A673 (cell line): ENCODE measurements around the gene NLGN1. TPM values are rescaled to one million over a fixed set of nuclear protein-coding genes. Genes with fewer than 3 reads are reported as not detected.

ENCODE experiments used
- BruUV-seq: library from RNA; stranded (reverse); fragments of 400-500 nt; replicated peaks from 2 replicates; lab custom pipeline; 2021; lab: Mats Ljungman, UMichigan
- CTCF ChIA-PET: fragments of 300-600 bp; sonication (Branson Sonifier 250); formaldehyde crosslinking; loops from one replicate; lab custom pipeline; 2022; ENCODE audit warnings: antibody characterized with exemption; lab: Charles Lee
- POLR2A ChIA-PET: fragments of 300-600 bp; sonication (Branson Sonifier 250); formaldehyde crosslinking; loops from one replicate; lab custom pipeline; 2022; ENCODE audit warnings: antibody characterized with exemption; ENCODE audit not compliant: low non-redundant PET; lab: Charles Lee
- DNase-seq: peaks from one replicate; pipeline ENCODE4 v3.0.0-alpha.2; 2015; ENCODE audit warnings: low spot score
- H3K27ac ChIP-seq: fragments of 200-600 bp; sonication (generic); 2 replicates; pipeline ENCODE4 v1.5.1; 2016; ENCODE audit warnings: mixed run types, low read depth, mild to moderate bottlenecking, mixed read lengths, antibody characterized with exemption, low read length; ENCODE audit not compliant: poor library complexity, severe bottlenecking
- H3K27me3 ChIP-seq: fragments of 200-600 bp; sonication (generic); replicated peaks from 2 replicates; pipeline ENCODE4 v1.6.1; 2017; ENCODE audit warnings: mixed run types, low read depth, mild to moderate bottlenecking, mixed read lengths, antibody characterized with exemption, low read length; ENCODE audit not compliant: insufficient read depth, poor library complexity
- H3K36me3 ChIP-seq: fragments of 200-600 bp; sonication (generic); 2 replicates; pipeline ENCODE4 v1.6.1; 2016; ENCODE audit warnings: mixed run types, mild to moderate bottlenecking, mixed read lengths, antibody characterized with exemption, low read length; ENCODE audit not compliant: insufficient read depth, poor library complexity, severe bottlenecking
- H3K4me1 ChIP-seq: fragments of 200-600 bp; sonication (generic); 2 replicates; pipeline ENCODE4 v1.6.1; 2017; ENCODE audit warnings: mixed run types, mild to moderate bottlenecking, mixed read lengths, antibody characterized with exemption, low read length; ENCODE audit not compliant: insufficient read depth, poor library complexity, severe bottlenecking
- H3K4me3 ChIP-seq: fragments of 200-600 bp; sonication (generic); 2 replicates; pipeline ENCODE4 v1.5.1; 2016; ENCODE audit warnings: low read depth, mixed run types, mild to moderate bottlenecking, mixed read lengths, low read length; ENCODE audit not compliant: poor library complexity, severe bottlenecking
- H3K9me3 ChIP-seq: fragments of 200-600 bp; sonication (generic); 2 replicates; pipeline ENCODE4 v1.6.1; 2016; ENCODE audit warnings: mixed run types, low read depth, mild to moderate bottlenecking, mixed read lengths, antibody characterized with exemption, low read length; ENCODE audit not compliant: poor library complexity, severe bottlenecking
- EZH2 ChIP-seq: fragments of 200-600 bp; sonication (generic); IDR thresholded peaks from 2 replicates; pipeline ENCODE4 v1.6.1; 2017; ENCODE audit warnings: borderline replicate concordance, low read depth, mild to moderate bottlenecking, mixed read lengths, antibody characterized with exemption, low read length; ENCODE audit not compliant: poor library complexity, severe bottlenecking
- intact Hi-C: fragments of 100-400 bp; cut with micrococcal nuclease; formaldehyde crosslinking; loops from one replicate; pipeline ENCODE4 v1.10.0; 2022; ENCODE audit not compliant: unreplicated experiment
- total RNA-seq: library from RNA; stranded (reverse); gene quantifications from 2 replicates; pipeline ENCODE4 v1.2.3, GENCODE V29; 2021
- TF ChIP-seq, protein P1 (sequence below): fragments of 300-800, 200-600 bp; sonication (generic); conservative IDR thresholded peaks from 2 replicates; pipeline ENCODE4 v1.5.1; 2017; ENCODE audit warnings: low read depth, mild to moderate bottlenecking, antibody characterized with exemption, low read length, moderate library complexity, mixed read lengths

Gene NLGN1
- total RNA-seq, 1 experiment from 2014 or later = 0.39 TPM

DNA sequence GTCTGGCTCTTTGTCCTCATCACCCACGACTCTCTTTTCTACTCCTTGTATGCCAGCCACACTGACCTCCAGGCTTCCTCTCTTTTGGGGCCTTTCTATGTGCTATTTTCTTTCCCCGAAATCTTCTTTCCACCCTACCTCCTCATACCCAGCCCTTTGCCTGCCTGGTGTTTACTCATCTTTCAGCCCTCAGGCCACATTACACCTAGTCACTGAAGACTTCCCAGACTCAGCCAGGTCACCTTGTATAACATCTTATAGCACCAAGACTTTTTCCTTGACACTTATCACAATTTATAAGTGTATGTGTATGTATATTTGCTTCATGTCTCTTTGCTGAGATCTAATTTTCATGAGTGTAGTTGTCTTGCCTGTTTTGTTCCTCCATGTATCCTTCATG lies 396.4 kb downstream of the NLGN1 start:
- Histone ChIP-seq H3K4me1 (no peaks in the 10 kb centered on the region), H3K36me3 (no peaks in the 10 kb centered on the region), H3K27ac (no peak overlapping the region), H3K4me3 (no peak overlapping the region), H3K9me3 (no peaks in the 10 kb centered on the region), H3K27me3 (no peaks in the 10 kb centered on the region)
- no peak for DNase-seq
- no peak for TF ChIP-seq EZH2
- POLR2A ChIA-PET = no interaction called here
- intact Hi-C loops = no loop called here
- no TSS peak for BruUV-seq
- CTCF ChIA-PET = no interaction called here

DNA sequence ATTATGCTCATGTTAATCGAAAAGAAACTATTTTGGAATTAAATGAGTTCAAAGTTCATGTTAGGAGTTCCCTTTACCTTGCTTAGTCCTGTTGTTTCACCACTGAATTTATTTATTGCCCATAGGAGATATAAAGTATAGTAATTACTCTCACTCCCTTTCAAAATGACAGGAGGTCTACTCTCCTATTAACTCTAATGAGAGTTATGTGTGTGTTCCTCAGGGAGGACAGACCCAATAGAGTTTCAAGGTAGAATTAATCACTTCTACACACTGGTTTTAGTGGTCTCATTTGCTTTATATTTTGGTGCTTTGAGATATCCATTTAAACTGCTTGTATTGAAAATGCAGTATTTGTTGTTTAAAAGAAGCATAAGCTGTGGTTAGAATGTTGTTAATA lies 398.9 kb downstream of the NLGN1 start:
- Histone ChIP-seq H3K36me3 (no peaks in the 10 kb centered on the region), H3K4me3 (no peak overlapping the region), H3K9me3 (no peaks in the 10 kb centered on the region), H3K4me1 (no peaks in the 10 kb centered on the region), H3K27me3 (no peaks in the 10 kb centered on the region), H3K27ac (no peak overlapping the region)
- ChIA-PET POLR2A (no interaction called here), CTCF (no interaction called here)
- intact Hi-C loops = no loop called here
- DNase-seq = no peak
- no peak for TF ChIP-seq EZH2
- TF ChIP-seq, protein P1, sequence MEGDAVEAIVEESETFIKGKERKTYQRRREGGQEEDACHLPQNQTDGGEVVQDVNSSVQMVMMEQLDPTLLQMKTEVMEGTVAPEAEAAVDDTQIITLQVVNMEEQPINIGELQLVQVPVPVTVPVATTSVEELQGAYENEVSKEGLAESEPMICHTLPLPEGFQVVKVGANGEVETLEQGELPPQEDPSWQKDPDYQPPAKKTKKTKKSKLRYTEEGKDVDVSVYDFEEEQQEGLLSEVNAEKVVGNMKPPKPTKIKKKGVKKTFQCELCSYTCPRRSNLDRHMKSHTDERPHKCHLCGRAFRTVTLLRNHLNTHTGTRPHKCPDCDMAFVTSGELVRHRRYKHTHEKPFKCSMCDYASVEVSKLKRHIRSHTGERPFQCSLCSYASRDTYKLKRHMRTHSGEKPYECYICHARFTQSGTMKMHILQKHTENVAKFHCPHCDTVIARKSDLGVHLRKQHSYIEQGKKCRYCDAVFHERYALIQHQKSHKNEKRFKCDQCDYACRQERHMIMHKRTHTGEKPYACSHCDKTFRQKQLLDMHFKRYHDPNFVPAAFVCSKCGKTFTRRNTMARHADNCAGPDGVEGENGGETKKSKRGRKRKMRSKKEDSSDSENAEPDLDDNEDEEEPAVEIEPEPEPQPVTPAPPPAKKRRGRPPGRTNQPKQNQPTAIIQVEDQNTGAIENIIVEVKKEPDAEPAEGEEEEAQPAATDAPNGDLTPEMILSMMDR = no peak
- no TSS peak for BruUV-seq

DNA sequence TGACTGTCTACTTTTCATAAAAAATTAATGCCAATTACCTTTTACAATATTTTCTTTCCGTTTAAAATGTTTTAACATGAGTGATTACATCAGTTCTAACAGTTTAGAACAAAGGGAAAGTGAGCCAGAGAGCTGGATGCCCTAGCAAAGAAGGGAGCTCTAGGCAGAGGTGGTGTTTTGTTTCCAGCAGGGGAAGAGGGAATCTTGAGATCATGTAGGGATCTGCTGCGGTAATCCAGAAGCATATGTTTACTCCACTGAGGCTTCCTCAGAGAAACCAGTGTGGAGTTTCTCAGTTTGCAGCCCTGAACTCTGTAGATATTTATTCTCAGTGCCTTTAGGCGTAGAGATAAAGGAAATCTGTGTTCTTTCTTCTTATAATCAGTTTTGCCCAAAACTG lies 399.3 kb downstream of the NLGN1 start:
- no peak for TF ChIP-seq EZH2
- TF ChIP-seq, protein P1 = no peak
- Histone ChIP-seq H3K36me3 (no peaks in the 10 kb centered on the region), H3K27ac (no peak overlapping the region), H3K27me3 (no peaks in the 10 kb centered on the region), H3K4me3 (no peak overlapping the region), H3K4me1 (no peaks in the 10 kb centered on the region), H3K9me3 (no peaks in the 10 kb centered on the region)
- ChIA-PET POLR2A (no interaction called here), CTCF (no interaction called here)
- intact Hi-C loops = no loop called here
- DNase-seq = no peak
- no TSS peak for BruUV-seq

DNA sequence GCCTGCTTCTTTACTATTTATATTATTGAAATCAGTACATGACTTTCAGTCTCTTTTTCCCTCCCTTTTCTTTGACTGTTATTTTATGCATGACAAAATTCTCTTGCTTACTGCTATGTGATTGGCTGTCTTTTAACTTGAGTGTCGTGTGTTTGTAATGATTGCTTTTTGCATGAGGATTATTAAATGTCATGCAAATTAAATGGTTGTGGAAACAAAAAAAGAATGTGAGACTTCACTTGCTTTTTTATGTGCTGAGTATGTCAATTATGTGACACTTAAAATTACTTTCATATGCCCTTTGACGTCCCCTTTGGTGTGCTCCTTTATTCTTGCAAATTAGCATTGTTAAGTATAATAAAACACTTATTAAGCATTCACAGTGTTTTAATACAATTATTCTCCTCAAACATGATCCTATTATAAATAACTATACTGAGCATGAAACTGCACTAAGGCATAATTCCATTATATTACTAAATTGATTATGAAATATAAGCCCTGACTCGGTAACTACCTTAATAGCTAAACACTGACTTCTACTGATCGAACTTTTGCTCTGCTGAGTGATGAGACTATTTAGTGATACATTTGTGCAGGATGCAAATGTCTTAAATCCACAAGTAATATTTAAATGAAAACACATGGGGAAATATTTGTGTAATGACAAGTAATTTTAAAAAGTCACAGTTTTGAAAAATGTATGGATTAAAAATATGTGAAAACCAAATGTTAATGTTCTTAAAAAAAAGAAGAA lies 401.7 kb downstream of the NLGN1 start:
- Histone ChIP-seq H3K27me3 (no peaks in the 10 kb centered on the region), H3K4me1 (no peaks in the 10 kb centered on the region), H3K36me3 (no peaks in the 10 kb centered on the region), H3K27ac (no peak overlapping the region), H3K4me3 (no peak overlapping the region), H3K9me3 (no peaks in the 10 kb centered on the region)
- POLR2A ChIA-PET = no interaction called here
- BruUV-seq = no TSS peak
- DNase-seq = no peak
- no peak for TF ChIP-seq EZH2
- TF ChIP-seq, protein P1 = no peak
- CTCF ChIA-PET = no interaction called here
- intact Hi-C loops = no loop called here
